ENCODE measurements around the gene SCN1A.
A peak's percentile ranks its signal among the peaks of the same experiment; 100 is the strongest.
"Not testable (repeated sequence)": the region's sequence is repeated elsewhere in the genome, so short reads cannot be mapped to it uniquely, and the experiment has no call there.

SCN1A gene

DNA sequence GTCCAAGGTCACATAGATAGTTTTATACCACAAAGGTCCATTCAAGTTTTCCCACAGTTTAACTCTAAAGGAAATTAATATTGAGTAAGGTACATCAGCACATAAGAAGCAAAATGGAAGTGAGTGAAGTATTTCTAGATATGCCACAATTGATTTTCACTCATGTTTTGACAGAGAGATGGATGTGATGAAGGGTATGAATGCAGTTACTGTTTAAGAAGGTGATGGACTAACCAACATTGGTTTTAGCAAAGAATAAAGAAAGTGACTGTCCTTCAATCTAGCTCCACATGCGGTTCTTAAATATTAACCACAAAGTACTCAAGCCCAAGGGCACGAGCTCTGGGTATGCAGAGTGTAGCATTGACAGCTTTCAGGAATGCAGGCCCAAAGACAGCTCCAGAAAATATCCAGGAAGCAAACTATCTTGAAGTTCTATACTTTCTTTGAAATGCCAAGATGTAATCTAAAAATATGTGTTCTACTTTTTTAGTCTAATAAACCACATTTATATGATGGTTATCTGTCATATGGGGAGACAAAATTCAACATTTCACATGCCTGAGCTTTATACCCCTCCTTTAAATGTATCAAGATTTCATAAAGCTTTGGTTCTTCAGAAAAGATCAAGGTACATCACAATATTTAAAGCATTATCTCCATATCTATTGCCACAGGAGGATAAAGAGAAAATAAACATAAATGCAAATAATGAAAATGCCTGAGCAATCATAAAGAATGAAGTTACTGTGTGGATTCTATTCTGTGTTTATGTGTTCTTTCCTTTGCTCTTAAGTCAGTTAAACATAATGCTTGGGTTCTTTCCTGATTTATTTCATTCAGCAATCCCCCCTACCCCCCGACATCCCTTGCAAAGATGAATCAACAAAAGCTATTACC, 6.7 kb upstream of the SCN1A start:
- DNase-seq = no peak

DNA sequence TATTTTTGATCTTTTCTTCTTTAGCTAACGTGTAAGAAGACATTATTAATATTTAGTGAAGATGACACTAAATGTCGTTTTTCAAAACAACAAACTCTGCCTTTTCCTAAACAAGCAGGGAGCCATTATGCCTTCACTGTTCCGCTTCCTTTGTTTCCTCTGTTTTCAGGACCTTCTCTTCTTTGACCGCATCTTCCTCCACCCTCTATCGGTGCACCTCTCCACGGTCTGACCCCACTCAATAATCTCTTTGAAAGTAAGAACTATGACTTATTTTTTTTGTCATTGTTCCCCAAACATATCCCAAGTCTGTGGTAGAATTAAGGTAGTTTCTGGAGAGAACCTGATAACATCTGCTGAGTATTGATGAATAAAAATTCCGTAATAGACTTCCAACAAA, 5.8 kb upstream of the SCN1A start:
- DNase-seq = no peak

DNA sequence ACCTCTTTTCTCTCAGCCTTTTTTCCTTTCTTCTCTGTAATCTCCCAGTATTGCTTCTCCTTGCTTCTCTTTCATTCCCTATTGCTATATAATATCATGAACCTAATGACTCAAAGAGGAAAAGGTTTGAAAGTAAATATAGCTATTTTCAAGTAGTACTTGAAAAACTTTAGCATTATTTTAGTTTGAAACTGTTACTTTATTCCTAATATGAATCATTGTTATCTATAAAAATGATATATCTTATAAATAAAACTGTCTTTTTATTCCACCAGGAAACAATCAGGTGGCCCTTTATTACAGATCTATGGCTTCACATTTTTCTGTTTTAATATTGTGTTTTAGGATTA, 311 bp upstream of the SCN1A start:
- no peak for DNase-seq

DNA sequence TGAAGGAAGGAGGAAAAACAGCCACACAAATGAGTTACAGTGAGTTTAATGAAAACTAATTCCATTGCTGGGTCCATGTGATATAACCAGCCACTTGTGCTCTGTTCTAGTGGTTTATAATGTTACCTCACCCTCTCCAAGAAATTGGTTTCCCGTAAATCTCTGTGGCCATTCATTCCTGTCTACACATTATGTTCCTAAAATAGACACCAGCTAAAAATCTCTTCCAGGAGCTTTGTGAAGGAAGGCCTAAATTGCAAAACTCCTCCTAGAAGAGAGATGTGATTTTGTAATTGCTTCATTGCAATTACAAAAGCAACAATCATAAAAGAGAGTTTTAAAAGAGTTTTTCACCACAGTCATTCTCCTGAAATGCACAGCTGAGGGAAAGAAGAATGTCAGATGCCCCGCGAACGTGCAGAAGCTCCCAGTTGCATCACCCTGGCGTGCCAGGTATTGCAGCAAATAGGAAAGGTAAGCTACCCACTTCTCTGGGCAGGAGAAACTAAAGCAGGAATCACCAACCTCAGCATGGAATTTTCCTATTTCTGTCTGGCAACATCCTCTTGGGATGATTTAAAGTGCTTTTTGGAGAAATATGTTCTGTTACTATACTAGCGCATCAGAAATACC, 1.7 kb downstream of the SCN1A start:
- no peak for DNase-seq

DNA sequence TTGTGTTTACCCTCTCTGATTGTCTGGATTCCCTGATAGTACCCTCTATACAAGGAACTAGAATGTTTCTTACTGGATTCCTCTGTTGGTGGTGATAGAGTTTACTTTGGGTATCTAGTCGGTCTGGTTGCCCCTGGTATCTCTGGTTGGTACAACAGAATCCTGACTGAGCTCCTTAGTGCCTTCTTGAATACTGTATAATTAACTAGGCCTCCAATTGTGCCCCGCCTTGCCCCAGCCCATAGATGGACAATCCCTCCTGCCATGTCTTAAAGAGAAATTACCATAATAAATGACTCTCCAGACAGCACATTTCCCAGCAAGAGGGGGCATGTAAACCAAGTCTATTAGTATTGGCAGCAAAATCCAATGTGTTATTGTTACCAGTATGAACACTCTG, 2.3 kb downstream of the SCN1A start:
- DNase-seq = no peak

DNA sequence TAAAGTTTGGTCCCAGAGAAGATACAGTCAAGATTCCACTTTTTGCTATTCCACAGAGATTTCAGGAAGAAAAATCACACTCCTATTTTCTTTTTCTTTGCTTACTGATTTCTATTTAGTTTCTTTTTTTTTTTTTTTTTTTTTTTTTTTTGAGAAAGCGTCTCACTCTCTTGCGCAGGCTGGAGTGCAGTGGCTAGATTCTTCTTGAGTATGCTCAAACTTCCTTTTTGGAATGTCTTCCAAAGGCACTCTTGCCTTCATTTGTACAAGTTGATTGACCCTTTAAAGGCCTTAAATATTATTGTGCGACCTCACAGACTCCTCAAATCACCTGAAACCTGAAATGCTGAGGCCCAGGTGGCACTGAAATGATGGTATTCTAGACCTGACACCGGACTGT, 9.6 kb downstream of the SCN1A start:
- no peak for DNase-seq

DNA sequence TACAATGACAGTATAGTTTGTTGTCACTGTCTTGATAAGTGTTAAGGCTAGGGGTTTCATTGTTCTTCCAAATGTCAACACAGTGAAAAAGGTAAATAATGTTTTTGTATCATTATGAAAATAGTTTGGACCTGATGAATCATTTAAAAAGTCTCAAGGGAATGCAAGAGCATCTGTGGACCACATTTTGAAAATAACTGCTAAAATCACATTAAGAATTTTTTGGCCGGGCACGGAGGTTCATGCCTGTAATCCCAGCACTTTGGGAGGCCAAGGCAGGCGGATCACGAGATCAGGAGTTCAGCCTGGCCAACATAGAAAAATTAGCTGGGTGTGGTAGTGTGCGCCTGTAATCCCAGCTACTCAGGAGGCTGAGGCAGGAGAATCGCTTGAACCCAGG, 10.3 kb downstream of the SCN1A start:
- DNase-seq = no peak

DNA sequence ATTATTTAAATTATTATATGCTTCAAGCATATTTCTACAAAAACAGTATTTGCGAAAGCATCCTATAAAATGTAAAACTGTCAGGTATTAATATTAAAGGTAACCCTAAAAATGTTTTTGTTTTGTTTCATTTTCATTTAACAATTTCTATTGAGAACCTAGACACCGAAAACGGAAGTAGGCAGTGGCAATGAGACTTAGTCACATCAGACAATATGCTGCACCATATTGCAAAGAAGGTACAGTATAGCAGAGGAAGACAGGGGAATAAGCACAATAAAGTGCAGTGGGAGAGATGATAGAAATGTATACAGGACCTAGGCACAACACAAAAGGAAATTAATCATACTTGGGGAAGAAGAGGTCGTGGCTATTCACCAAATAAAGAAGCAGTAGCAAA, 12.2 kb downstream of the SCN1A start:
- no peak for DNase-seq

DNA sequence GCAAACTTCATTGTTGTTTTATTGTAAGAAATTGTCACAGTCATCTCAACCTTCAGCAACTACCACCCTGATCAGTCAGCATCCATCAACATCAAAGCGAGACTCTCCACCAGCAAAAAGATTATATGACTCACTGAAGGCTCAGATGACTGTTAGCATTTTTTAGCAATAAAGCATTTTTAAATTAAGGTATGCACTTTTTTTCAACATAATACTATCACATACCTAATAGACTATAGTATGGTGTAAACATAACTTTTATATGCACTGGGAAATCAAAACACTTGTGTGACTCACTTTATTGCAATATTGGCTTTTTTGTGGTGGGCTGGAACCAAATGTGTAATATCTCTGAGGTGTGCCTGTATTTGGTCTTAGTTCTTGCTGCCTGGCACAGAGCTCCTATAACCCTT, 15.6 kb downstream of the SCN1A start:
- DNase-seq = no peak

DNA sequence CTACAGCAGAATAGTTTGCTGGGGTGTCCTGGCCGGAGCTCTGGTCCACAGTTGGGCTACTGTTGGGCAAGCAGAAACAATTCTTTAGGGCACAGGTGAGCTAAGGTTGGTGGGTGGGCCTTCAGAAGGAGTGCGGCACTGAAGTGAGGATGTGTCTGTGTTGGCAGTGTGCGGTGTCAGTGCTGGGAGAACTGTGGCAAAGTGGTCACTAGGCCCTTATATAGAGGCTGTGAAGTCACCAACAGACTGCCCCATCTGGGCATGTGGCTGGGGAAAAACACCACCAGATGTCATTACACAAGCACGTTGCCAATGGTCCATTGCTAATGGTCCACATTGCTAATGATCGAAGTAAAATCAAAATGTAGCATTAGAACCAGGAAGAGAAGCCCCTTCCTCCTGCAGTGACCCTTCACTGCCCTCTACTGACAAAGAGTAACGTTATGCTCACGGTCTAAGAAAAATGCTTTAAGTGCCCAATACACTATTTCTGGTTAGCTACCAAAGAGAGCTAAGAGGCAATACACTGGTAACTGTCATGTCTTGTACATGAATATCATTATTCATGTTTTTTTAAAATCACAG, 21.3 kb downstream of the SCN1A start:
- peak; percentile 25 for DNase-seq

DNA sequence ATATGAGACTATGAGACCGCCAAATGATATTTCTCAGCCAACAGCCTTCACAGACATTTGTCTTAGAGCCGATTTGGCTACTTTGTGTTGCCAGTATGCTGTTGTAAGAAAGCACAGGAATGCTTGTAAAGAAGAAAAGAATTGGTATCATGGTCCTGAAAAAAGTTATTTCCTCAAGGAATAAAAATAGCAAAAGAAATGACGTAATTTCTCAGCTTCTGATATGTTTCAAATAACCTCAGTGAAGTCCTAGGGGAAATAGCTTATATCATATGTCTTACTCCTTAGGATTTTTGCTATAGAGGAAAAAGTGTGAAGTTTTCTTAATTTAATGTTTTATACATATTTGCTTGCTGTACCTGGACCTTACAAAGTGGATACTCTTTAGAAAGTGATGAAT, 23.0 kb downstream of the SCN1A start:
- no peak for DNase-seq

DNA sequence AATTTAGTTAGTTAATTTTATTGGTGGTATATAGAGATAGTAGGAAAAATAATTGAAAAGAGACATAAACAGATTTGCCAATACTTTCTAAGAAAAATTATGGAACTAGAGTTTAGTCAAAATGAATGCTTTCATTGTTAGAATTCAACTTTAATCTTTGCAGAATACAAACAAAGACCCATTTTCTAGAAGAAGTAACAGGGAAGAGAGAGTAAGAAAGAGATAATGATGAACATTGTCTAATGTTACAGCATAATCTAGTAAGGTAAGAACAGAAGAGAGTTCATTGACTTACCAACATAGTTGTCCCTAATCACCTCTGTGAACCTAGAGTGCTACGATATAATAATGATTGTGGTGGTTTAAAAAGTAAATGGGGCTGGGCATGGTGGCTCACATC, 23.7 kb downstream of the SCN1A start:
- DNase-seq = no peak

DNA sequence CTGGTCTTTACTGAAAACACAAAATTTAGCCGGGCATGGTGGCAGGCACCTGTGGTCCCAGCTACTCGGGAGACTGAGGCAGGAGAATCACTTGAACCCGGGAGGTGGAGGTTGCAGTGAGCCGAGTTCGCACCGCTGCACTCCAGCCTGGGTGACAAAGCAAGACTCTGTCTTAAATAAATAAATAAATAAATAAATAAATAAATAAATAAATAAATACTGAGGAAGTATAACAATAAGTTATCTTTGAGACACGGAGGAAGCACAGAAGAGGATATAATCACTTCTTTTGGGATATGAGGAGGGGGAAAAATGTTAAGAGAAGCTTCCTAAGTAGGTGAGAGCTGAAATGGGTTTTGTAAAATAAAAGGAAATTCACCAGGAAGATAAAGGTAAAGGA, 24.5 kb downstream of the SCN1A start:
- DNase-seq = not testable (repeated sequence)

DNA sequence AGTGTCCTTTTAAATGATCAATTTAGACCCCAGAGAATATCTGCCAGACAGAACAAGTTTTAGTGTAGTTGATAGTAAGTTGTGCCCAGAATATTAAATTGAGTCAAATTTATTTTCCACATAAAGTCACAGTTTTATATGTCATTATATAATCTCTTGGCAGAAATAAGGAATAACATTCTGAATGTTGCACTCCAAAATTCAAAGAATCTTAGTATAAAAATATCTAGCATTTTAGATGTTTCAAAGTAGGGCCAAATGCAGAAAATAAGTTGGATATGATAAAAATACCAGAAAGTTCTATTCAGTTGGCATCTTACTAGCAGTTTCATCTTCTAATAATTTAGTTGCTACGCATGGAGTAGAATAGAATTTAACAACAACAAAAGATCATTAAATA, 33.5 kb downstream of the SCN1A start:
- no peak for DNase-seq

DNA sequence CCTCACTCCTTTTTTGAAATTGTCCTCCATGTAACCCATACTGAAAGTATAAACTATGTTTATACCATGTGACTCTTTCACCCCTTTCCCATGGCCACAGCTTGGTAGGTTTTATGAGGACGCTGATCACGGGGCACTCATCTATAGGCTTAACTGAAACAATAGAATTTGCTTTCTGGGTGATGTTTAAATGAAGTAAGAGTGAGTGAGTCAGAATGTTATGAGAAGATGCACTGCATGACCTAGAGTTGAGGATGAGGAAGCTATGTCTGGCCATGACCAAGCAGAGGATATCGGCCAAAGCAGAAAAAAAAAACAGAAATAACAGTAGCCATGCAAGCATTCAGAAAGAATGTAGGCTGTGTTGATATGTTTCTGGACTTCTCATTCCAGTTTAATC, 34.9 kb downstream of the SCN1A start:
- DNase-seq = no peak

DNA sequence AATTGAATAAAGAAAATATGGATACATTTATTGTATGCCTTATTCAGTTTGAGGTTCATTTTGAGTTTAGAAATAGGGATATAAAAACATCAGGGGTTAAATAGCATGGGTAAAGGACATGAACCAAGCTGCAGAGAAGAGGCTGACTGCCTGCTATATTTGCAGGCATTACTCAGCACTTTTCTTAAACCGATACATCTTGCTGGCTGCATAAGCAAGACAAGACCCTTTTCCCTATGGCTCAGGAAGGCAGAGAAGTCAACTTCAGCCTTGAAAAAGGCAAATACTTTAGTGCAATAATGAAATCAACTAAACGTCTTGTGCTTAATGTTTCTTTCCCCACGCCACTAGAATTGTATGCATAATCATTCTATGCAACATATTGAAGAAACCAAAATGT, 36.4 kb downstream of the SCN1A start:
- DNase-seq = no peak

DNA sequence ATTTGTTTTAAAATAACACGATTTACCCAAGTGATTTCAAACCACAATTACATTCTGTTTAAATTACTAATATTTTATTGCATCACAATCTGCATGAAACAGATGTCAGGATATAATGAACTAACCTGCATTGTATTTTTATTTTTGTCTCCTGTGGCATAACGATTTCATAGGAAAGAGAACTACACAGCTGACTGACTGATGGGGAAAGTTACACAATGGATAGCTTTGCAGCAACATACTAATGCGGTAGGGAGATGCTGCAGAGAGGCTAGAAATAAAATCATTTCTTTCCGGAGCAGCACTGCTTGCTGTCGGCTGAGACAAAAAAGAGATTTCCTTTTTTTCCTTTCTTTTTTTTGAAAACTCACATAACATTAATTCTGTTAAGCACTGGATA, 36.9 kb downstream of the SCN1A start:
- no peak for DNase-seq

DNA sequence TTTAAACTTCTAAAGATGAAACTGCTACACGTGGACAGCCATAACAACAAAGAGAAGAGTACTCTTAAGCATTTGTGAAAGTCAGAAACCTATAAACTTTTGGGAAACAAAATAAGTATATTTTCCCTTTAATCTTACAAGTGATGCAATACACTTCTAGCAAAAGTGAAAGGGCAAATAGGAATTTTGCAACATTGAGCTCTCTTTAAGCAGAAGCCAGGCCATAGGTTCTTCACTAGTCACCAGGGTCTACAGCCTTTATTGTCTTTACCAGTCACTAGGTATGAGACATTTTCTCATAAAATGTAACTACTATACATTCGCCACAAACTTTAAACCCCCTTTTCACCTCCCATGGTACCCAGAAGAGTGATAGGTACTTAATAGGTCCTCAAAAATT, 37.5 kb downstream of the SCN1A start:
- no peak for DNase-seq

DNA sequence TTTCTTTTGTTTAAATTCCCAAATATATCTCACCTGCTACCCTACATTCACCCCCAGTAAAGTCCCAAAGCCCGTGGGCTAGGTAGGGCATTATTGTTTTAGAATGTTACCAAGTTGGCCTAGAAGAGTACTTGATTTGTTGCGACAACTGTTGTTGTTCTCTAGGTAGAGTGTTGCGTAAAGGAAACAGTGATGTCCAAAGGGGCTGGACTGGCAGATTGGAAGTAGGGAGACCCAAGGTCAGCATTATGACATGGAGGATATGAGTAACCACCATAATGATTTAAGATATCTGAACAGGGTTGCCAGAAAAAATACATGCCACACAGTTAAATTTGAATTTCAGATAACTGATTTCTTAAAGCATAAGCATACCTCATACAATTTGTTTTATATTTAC, 39.2 kb downstream of the SCN1A start:
- DNase-seq = no peak

DNA sequence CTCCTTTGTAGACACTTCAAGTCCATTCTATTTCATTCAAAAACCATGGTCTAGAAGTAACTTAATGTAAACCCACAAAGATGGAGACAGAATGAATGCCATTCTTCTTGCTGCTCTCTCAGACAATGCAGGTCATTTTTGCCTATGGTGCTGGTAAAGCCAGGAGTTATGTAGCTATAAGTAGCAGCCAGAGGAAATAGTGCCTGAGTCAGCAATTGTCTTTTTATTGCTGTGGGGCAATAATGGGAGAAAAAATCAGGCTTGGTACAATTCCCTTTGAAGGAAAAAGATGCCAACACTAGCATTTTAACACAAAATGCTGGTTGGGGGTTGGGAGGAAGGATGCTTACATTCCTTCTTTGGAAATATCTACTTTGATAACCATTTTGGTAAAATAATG, 43.5 kb downstream of the SCN1A start:
- DNase-seq = no peak

DNA sequence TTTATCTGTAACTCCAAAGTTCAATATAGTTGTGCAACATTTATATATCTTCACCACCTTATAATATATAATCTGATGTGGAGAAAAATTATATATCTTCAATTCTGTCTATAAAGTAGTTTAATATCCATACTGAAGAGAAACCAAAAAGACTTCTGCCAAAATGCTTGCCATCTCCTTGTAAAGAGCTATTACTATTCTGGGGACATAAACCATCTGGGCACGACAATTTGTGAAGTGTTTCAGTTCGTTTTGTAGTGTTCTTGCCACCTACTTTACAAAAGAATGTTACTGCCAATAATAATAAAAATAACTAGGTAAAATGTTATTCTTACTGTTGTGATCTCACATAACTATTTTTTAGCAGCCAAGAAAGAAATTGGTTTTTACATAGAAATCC, 45.1 kb downstream of the SCN1A start:
- no peak for DNase-seq

DNA sequence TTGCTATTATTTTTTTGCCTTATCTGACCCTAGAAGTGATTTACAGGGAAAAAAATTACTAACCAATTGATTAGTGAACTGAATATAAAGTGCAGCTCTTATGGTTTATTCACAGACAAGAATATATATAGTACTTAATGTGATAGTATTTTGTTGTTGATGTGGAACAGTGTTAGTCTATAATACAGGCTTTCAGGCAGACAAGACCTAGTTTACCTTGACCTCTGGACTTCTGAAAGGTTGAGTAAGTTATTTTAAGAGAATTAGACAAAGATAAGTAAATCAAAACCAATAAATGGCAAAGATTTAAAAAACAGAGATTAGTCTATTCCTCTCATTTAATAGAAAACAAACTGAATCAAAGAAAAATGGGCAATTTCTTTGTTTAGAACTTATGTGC, 46.0 kb downstream of the SCN1A start:
- DNase-seq = no peak

DNA sequence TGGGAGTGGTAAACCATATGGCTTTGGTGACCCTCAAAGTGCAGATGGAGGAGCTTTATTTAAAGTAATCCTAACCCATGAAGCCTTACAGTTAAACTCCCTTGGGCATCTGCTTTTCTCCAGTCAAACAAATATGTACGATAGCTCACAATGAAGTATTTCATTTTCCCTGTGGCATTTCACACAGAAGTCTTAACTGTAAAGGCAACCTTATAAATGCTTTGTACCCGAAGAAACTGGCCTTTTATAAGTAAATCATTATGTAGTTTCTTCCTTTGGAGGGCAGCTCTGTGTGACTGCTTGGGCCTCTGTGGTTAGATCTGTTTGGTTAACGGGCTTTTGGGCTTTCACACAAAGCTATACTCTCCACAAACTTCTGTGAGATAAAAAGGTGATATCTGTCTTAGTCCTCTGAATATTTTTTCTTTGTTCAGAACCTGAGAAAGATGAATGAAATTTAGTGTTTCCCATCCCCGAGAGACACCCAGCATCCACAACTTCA, 46.6 kb downstream of the SCN1A start:
- no peak for DNase-seq

DNA sequence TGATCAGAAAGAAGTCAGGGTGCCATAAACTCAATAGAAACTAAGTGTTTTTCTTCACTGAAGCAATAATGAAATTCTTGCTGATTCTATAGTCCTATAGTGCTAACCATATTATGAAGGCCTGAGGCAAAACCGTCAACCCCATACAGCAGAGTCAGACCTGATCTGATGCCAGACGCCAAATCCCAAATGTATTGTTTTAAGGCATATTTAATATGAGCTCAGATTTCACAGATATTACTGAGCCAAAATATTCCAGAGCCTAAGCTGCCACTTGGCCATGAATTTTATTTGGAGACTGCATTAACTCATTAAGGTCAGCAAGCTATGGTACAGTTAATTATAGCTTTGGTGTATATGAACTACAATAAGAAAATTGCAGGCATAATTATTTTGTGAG, 53.4 kb downstream of the SCN1A start:
- peak; percentile 44 for DNase-seq

Measured in NCI-H146 (cell line).